Muscle of leg (tissue), 11 donors: ENCODE data around the gene TRIM28. TPM values are rescaled to one million over a fixed set of nuclear protein-coding genes. Genes with fewer than 3 reads are reported as not detected.

ENCODE experiments used
- DNase-seq: peaks from one replicate; pipeline ENCODE4 v3.0.0; 2013
- H3K27ac ChIP-seq: one replicate; pipeline ENCODE4 v1.5.1; 2013; ENCODE audit warnings: mild to moderate bottlenecking, low read length, control low read depth
- H3K27me3 ChIP-seq: one replicate; pipeline ENCODE4 v1.6.1; 2013; ENCODE audit warnings: low read length; ENCODE audit not compliant: control insufficient read depth, insufficient read depth
- H3K36me3 ChIP-seq: one replicate; pipeline ENCODE4 v1.6.1; 2013; ENCODE audit warnings: low read length; ENCODE audit not compliant: control insufficient read depth, insufficient read depth
- H3K4me1 ChIP-seq: one replicate; pipeline ENCODE4 v1.6.1; 2013; ENCODE audit warnings: low read length; ENCODE audit not compliant: control insufficient read depth, insufficient read depth
- H3K4me3 ChIP-seq: one replicate; pipeline ENCODE4 v1.5.1; 2013; ENCODE audit warnings: low read length, control low read depth
- H3K9me3 ChIP-seq: replicated peaks from 2 replicates; pipeline ENCODE4 v1.6.1; 2013; ENCODE audit warnings: low read depth, low read length; ENCODE audit not compliant: control insufficient read depth
- WGBS: methylation state at CpG from one replicate; pipeline ENCODE4 v1.1.5; 2013; ENCODE audit warnings: missing lambda C conversion rate; ENCODE audit not compliant: insufficient coverage; 5-methylcytosine and 5-hydroxymethylcytosine counted together
- polyA plus RNA-seq, 8 donors: library from polyadenylated mRNA; unstranded; fragments of 120-200 nt; gene quantifications; one replicate each; pipeline versions ENCODE4 v1.2.1 to v1.2.3, GENCODE V29; 2013; ENCODE audit warnings: inconsistent platforms in 1 of 8, low replicate concordance in 1 of 8; ENCODE audit not compliant: insufficient read length in 8 of 8, insufficient read depth in 1 of 8
- total RNA-seq: library from RNA; stranded (reverse); fragments of 120-200 nt; gene quantifications from one replicate; pipeline ENCODE4 v1.2.4, GENCODE V29; 2013

Gene TRIM28
- total and polyA plus RNA-seq, 9 donors, result 213 to 466 (median 385) TPM

DNA sequence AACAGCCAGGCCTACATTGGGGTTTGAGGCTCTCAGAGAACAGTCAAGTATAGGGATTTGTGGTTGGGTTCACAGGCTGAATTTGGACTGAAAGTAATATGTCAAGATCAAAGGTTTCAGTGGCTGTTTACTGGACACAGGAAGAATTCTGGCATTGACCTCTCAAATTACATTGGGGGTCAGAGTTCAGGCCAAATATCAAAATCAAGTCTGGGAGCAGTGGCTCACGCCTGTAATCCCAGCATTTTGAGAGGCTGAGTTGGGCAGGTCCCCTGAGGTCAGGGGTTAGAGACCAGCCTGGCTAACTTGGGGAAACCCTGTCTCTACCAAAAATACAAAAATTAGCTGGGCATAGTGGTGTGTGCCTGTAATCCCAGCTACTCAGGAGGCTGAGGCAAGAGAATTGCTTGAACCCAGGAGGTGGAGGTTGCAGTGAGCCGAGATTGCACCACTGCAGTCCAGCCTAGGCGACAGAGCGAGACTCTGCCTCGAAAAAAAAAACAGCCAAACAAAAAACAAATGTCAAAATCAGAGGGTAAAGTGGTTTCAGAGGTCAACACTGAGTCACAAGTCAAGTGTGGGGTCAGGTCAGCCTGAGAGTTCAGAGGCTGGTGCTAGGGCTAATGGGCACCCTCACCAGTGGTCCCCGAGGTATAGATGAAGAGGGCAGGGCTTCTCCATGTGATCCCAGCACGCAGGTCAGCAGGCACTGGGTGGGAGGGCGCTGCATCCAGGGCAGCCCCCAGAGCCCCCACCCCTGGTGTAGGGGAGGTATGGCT lies 33.6 kb upstream of the TRIM28 start:
- no peaks in the 10 kb centered on the region for H3K27me3 ChIP-seq
- peaks cover 14% of the 10 kb centered on the region for H3K36me3 ChIP-seq
- no peak overlapping the region for H3K27ac ChIP-seq
- H3K9me3 ChIP-seq, result peaks cover 3% of the 10 kb centered on the region
- 54% methylated on average over 2 of the region's 8 CpGs for WGBS
- H3K4me1 ChIP-seq, result peaks cover 6% of the 10 kb centered on the region
- H3K4me3 ChIP-seq, result no peak overlapping the region
- no peak for DNase-seq

DNA sequence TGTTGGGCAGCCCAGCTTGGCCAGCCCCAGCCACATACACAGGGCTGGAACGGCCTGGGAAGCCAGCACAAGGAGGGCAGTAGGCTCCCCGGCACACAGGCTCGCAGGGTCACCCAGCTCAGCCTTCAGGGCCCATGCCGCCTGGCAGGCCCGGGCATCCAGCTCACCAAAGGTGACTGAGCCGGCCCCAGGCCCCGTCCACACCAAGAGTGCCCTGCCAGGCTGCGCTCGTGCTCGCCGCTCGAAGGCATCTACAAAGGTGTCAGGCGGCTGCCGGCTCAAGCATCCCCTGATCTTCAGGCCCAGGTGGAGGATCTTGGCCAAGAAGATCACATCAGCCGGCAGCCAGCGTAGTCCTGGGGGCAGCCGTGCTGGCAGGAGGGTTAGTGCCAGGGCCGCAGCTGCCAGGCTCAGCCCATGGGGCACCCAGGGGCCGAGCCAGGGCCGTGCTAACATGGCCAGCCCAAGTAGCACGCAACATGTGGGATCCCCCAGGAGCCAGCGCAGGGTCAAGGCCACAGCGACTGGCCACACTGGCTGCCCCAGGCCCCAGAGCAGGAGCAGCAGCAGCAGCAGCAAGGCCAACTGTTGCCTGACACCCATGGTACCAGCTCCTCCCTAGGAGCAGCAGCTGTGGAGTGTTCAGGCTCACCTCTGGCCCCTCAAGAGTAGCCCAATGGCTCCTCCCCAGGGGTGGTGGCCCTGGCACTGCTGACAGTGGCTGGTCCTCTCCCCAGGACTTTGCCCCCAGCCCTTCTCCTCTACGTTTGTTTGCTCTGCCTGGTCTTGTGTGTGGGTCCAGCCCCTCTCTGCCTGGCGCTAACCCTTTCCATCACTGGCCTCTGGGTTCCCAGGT lies 32.3 kb upstream of the TRIM28 start, which contains the start of gene SLC27A5:
SLC27A5 (minus strand) TSS at position 640 of the 856 bp plus-strand sequence; CDS start at position 603, 37 bp downstream.
- DNase-seq, result no peak
- Histone ChIP-seq H3K36me3 (peaks cover 27% of the 10 kb centered on the region), H3K27ac (no peak within 1 kb of the TSS), H3K27me3 (no peaks in the 10 kb centered on the region), H3K4me1 (peaks cover 16% of the 10 kb centered on the region), H3K4me3 (no peak within 1 kb of the TSS), H3K9me3 (peaks cover 3% of the 10 kb centered on the region)
- WGBS, result 85% methylated on average over 25 of the region's 25 CpGs

DNA sequence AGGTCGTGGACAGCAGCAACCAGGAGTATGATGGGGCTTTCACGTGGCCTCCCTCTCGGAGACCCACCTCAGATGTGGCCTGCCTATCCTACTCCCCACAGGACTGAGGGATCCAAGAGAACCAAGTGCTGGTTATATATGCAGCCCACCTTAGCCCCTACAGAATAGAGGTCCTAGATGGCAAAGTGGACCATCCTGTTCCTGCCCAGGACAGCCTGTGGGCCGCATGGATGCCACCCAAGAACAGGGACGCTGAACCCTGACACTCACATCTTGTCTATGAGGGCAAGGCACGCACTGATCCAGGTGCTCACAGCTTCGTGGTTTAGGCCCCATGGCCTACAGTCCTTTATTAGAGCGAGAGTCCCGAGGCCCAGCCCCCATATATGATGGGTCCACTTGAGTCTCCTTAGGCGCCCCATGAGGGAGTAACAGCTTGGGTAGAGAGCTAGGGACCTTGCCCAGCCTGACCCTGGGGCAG lies 30.6 kb upstream of the TRIM28 start:
- H3K4me1 ChIP-seq, result peaks cover 22% of the 10 kb centered on the region
- H3K27ac ChIP-seq, result no peak overlapping the region
- no peaks in the 10 kb centered on the region for H3K9me3 ChIP-seq
- no peak overlapping the region for H3K4me3 ChIP-seq
- 93% methylated on average over 6 of the region's 10 CpGs for WGBS
- H3K27me3 ChIP-seq, result no peaks in the 10 kb centered on the region
- DNase-seq, result no peak
- peaks cover 35% of the 10 kb centered on the region for H3K36me3 ChIP-seq

DNA sequence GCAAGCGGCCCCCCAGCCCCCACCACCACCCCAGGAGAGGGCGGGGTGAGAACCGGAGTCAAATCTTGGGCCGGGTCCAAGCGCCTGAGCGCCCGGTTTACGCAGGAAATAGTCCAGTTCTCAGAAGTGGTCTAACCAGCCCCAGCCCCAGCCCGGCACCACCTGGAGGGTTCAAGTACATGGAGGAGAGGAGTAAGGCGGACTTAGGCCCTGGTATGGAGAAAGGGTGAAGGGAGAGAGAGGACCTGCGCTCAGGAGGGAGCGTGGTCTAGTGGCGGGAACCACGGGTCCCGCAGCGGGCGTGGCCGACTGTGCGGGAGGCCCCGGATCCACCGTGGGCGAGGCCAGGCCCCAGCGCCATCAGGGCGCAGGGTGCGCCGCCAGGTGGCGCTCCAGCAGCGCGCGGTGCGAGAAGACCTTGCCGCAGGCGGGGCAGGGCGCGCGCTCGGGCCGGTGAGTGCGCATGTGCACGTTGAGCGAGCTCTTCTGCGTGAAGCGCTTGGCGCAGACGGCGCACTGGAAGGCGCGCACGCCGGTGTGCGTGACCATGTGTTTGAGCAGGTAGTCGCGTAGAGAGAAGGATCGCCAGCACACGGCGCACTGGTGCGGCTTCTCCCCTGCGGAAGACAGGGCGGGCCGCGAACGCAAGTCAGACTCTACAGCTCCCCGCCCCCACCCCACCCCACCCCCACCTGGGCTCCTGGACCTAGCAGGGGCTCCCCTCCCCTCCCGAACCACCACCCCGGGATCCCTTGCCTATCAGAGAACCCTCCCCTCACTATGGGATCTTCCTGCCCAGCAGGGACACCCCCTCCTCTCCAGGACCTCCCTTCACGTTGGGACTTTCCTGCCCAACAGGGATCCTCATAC lies 29.9 kb upstream of the TRIM28 start:
- H3K36me3 ChIP-seq, result peaks cover 35% of the 10 kb centered on the region
- peak overlapping the region; percentile 43 for H3K4me3 ChIP-seq
- H3K9me3 ChIP-seq, result no peaks in the 10 kb centered on the region
- no peaks in the 10 kb centered on the region for H3K27me3 ChIP-seq
- DNase-seq, result peak; percentile 91
- H3K4me1 ChIP-seq, result peaks cover 28% of the 10 kb centered on the region
- peak overlapping the region; percentile 42 for H3K27ac ChIP-seq
- 10% methylated on average over 43 of the region's 66 CpGs for WGBS

DNA sequence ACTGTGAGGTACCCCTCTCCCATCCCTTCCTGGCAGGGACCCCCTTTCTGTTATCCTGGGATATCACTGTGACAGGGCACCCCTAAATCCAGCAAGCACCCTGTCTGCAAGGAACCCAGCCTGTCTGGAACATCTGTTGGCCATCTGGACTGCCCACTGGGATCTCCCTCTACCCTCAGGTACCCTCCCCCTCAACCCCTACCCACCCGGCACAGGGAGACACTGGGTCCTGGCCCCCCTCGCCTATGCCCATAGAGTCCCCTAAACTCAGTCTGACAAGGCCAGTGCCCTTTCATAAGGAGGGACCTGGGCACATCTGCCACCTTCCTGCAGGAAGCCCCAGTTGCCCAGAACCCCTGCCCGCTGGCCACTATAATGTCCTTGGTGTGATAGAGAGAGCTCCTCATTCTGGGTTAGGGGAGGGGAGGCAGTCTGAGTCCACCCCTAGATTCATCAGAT lies 29.3 kb upstream of the TRIM28 start:
- WGBS, result 0% methylated on average over 1 of the region's 3 CpGs
- H3K4me3 ChIP-seq, result peak overlapping the region; percentile 43
- DNase-seq, result no peak
- H3K27ac ChIP-seq, result no peak overlapping the region
- H3K36me3 ChIP-seq, result peaks cover 35% of the 10 kb centered on the region
- peaks cover 28% of the 10 kb centered on the region for H3K4me1 ChIP-seq
- no peaks in the 10 kb centered on the region for H3K9me3 ChIP-seq
- no peaks in the 10 kb centered on the region for H3K27me3 ChIP-seq

DNA sequence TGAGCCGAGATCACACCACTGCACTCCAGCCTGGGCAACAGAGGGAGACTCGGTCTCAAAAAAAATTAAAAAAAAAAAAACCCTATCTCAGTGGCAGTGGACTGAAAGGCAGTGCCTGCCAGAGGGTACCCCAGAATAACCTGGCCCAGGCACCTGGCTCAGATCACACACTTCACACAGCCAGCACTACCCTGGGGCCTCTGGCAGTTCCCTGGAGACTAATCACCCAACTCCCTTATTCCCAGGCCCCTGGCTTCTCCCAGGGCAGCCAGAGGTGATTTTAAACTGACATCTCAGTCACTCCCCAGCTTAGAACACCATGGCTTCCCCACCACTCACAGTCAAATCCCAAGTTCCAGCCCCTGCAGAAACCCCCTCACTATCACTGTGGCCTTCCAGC lies 28.6 kb upstream of the TRIM28 start:
- Histone ChIP-seq H3K4me1 (peaks cover 33% of the 10 kb centered on the region), H3K27me3 (no peaks in the 10 kb centered on the region), H3K36me3 (peaks cover 35% of the 10 kb centered on the region), H3K27ac (no peak overlapping the region), H3K4me3 (no peak overlapping the region), H3K9me3 (no peaks in the 10 kb centered on the region)
- WGBS, result no CpG with 5 or more reads among the region's 2 CpGs
- no peak for DNase-seq

DNA sequence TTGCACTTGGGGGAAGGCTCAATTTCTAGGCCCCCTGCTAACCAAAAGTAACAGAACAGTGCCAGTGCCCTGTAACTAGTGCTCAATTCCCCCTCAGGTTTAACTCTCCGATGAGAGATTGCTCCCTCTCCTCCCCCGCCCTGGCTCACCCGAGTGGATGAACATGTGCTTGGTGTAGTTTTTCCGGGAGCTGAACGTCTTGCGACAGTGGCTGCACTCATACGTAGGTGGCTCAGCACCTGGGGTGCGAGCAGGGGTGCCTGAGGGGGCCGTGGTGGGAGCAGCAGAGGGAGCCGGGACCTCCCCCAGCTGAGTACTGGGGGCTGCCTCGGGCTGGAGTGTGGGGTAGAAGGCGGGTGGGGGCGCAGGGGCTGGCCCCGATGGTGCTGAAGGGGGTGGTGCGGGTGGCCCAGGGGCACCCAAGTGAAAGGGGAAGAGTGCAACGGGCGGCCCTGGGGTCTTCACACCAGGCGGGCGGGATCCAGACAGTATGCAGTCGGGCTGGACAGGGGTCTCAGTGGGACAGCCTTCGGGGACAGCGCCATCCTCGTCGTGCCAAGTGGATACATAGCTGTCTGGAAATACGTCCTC lies 27.5 kb upstream of the TRIM28 start:
- Histone ChIP-seq H3K27me3 (no peaks in the 10 kb centered on the region), H3K9me3 (no peaks in the 10 kb centered on the region), H3K36me3 (peaks cover 35% of the 10 kb centered on the region), H3K4me3 (no peak overlapping the region), H3K27ac (no peak overlapping the region), H3K4me1 (peaks cover 37% of the 10 kb centered on the region)
- no peak for DNase-seq
- 84% methylated on average over 25 of the region's 25 CpGs for WGBS

DNA sequence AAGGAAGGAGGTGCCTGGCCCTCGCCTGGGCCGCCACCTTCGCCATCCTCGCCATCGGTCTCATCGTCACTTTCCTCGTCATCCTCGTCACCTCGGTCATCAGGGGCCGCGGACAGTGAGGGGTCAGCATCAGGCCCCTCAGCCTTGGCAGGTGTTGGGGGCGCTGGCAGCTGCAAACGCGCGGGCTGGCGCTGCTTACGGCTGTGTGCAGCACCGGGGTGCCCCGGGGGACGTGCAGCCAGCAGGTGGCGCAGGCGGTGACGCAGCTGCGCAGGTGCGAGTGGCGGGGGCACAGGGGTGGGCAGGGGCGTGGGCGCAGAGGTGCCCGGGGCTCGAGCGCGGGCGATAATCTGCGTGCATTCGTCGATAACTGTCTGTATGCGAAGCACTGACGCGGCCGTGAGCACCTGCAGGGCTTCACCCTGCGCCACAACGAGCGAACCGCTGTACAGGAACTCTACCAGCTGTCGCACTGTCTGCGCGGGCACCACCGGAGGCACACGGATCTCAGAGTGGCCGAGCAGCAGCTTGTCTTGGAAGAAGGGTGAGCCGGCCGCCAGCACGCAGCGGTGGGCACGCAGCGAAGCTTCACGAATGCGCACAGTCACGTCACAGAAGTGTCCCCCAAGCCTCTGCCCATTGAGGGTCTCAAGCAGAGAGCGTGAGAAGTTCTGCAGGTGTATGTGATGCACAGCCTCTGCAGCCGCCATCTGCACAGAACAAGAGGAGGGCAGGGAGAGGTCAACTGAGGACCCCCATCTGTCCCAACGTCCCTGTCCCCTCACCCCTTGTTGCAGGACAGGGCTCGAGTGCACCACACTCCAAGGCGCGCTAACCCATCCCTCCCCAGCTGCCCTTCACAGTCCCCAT lies 26.7 kb upstream of the TRIM28 start:
- no peak overlapping the region for H3K27ac ChIP-seq
- H3K4me3 ChIP-seq, result no peak overlapping the region
- peaks cover 35% of the 10 kb centered on the region for H3K36me3 ChIP-seq
- 90% methylated on average over 62 of the region's 65 CpGs for WGBS
- no peak for DNase-seq
- H3K4me1 ChIP-seq, result peaks cover 37% of the 10 kb centered on the region
- H3K27me3 ChIP-seq, result no peaks in the 10 kb centered on the region
- H3K9me3 ChIP-seq, result no peaks in the 10 kb centered on the region
